GM12874 (cell line): ENCODE measurements around the gene MXD4.

Experiments
- CTCF ChIP-seq: IDR thresholded peaks from 2 replicates; pipeline ENCODE4 v1.5.1; 2011; ENCODE audit warnings: low read depth, mild to moderate bottlenecking, control low read depth, low read length, moderate library complexity; ENCODE audit not compliant: insufficient read depth

The MXD4 gene

GRCh38 chr4:2241410-2242353, 20.2 kb downstream of the MXD4 start, which contains the start of the genes HAUS3 and POLN:
Gene HAUS3 (minus strand): TSS chr4:2242121. CDS start chr4:2240946, 1,175 bp downstream.
Gene POLN (minus strand): TSS chr4:2242121. CDS start chr4:2229231, 12,890 bp downstream.
- no peak for TF ChIP-seq CTCF

- TF ChIP-seq CTCF = no peak
Observed at GRCh38 chr4:2241003-2241402, 20.9 kb downstream of the MXD4 start.

- no peak for TF ChIP-seq CTCF
Observed at GRCh38 chr4:2236944-2237666, 24.8 kb downstream of the MXD4 start.

GRCh38 chr4:2231082-2231481, 30.8 kb downstream of the MXD4 start:
- no peak for TF ChIP-seq CTCF

GRCh38 chr4:2226261-2226660, 35.6 kb downstream of the MXD4 start:
- no peak for TF ChIP-seq CTCF

- TF ChIP-seq CTCF = no peak
Observed at GRCh38 chr4:2222838-2223237, 39.1 kb downstream of the MXD4 start.

- TF ChIP-seq CTCF = peak; percentile 92
Observed at GRCh38 chr4:2220016-2220630, 41.8 kb downstream of the MXD4 start.
